ENCODE results near the gene PGM3. TPM values are rescaled to one million over a fixed set of nuclear protein-coding genes. Genes with fewer than 3 reads are reported as not detected.

Gene PGM3
- total RNA-seq, 2 donors from 2014 or later: 24.4 to 25.0 TPM

DNA sequence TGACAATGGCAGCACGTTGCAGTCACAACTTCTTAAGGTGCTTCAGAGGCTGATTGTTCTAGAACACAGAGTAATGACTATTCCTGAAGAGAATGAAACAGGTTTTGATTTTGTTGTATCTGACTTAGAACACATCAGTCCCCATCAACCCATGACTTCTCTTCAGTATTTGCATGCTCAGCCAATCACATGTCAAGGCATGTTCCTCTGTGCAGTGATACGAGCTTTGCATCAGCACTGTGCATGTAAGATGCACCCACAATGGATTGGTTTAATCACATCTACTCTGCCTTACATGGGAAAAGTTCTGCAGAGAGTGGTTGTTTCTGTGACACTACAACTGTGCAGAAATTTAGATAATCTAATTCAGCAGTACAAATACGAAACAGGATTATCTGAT, 54.3 kb downstream of the PGM3 start:
- no peaks in the 10 kb centered on the region for H3K9me3 Mint-ChIP-seq
- no peak overlapping the region for H3K27ac Mint-ChIP-seq
- no peak for ATAC-seq
- H3K36me3 Mint-ChIP-seq: peaks cover 0 to 17% of the 10 kb centered on the region in 2 donors
- no peak for DNase-seq (ENCODE audit: low spot score in 2 of 2)

DNA sequence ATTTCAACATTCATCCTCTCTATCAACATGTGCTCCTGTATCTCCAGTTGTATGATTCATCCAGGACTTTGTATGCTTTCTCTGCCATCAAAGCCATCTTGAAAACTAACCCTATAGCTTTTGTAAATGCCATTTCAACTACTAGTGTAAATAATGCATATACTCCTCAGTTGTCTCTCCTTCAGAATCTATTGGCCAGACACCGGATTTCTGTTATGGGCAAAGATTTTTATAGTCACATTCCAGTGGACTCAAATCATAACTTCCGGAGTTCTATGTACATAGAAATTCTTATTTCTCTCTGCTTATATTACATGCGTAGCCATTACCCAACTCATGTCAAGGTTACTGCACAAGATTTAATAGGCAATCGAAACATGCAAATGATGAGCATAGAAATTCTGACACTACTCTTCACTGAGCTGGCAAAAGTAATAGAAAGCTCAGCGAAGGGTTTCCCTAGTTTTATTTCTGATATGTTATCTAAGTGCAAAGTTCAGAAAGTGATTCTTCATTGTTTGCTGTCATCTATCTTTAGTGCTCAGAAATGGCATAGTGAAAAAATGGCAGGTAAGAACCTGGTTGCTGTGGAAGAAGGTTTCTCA, 54.8 kb downstream of the PGM3 start:
- ATAC-seq (no peak), DNase-seq (ENCODE audit: low spot score in 2 of 2) (no peak)
- no peak overlapping the region for H3K27ac Mint-ChIP-seq
- H3K36me3 Mint-ChIP-seq: peaks cover 0 to 11% of the 10 kb centered on the region in 2 donors
- no peaks in the 10 kb centered on the region for H3K9me3 Mint-ChIP-seq

DNA sequence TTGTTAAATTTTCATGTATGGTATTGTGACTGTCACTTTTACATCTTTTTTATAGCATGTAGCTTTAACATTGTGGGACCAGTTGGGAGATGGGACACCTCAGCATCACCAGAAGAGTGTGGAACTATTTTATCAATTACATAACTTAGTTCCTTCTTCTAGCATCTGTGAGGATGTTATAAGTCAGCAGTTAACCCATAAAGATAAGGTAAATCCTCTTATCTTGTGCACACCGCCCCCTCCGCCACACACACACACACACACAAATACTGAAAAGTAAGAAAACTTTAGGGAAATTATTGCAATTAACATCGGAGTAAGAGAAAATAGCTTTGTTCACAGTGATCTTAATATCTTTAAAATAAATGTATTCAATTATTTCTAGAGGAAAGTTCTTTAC, 60.9 kb downstream of the PGM3 start:
- ATAC-seq: no peak
- no peaks in the 10 kb centered on the region for H3K9me3 Mint-ChIP-seq
- no peaks in the 10 kb centered on the region for H3K36me3 Mint-ChIP-seq
- no peak for DNase-seq (ENCODE audit: low spot score in 2 of 2)
- H3K27ac Mint-ChIP-seq: no peak overlapping the region

DNA sequence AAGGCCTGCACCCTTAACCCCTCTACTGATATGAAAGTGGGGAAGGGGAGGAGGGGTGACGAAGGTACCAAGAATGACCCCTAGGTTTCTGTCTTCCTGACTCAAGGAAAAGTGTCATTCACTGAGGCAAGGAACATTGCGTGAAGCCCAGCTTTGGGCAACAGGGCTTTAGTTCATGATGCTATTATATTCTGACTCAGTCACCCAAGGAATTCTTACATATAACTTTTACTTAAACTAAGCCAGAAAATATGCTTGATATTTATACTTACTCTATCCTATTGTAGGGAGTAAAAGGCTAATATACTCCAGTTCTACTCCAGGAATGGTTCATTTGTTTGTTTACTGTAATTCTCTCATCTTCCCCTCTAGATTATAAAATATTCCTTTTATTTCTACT, 65.1 kb downstream of the PGM3 start:
- no peaks in the 10 kb centered on the region for H3K36me3 Mint-ChIP-seq
- DNase-seq (ENCODE audit: low spot score in 2 of 2): no peak
- H3K27ac Mint-ChIP-seq: no peak overlapping the region
- ATAC-seq: no peak
- no peaks in the 10 kb centered on the region for H3K9me3 Mint-ChIP-seq

DNA sequence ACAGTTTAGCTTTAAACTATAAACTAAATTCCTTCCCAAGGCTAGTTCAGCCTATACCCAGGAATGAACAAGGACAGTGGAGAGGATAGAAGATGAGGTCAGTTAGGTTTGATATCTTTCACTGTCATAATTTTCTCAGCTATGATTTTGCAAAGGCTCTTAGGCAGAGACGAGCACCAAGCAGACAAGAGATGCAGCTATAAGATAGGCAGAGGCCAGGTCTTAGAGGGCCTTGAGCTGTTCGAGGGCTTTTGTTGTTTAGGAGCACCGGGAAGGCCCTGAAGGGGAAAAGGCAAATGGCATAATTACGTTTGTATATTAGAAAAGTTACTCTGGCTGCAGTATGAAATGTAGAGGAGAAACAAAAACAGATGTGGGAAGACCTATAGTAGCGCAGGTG, 65.8 kb downstream of the PGM3 start:
- ATAC-seq (no peak), DNase-seq (ENCODE audit: low spot score in 2 of 2) (no peak)
- Mint-ChIP-seq H3K9me3 (no peaks in the 10 kb centered on the region), H3K36me3 (no peaks in the 10 kb centered on the region), H3K27ac (peak overlapping the region in 1 of 2 donors; percentile 16)

DNA sequence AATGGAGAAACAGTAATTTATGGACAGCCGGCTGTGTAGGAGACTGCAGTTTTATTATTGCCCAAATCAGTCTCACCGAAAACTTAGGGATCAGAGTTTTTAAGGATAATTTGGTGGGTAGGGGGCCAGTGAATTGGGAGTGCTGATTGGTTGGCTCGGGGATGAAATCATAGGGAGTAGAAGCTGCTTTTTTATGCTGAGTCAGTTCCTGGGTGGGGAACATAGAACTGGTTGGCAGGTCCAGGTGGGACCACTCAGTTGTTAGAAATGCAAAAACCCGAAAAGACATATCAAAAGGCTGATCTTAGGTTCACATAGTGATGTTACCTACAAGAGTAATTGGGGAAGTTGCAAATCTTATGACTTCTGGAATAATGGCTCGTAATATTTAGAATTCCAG, 66.3 kb downstream of the PGM3 start:
- Mint-ChIP-seq H3K36me3 (no peaks in the 10 kb centered on the region), H3K27ac (no peak overlapping the region), H3K9me3 (no peaks in the 10 kb centered on the region)
- DNase-seq (ENCODE audit: low spot score in 2 of 2) (no peak), ATAC-seq (no peak)

DNA sequence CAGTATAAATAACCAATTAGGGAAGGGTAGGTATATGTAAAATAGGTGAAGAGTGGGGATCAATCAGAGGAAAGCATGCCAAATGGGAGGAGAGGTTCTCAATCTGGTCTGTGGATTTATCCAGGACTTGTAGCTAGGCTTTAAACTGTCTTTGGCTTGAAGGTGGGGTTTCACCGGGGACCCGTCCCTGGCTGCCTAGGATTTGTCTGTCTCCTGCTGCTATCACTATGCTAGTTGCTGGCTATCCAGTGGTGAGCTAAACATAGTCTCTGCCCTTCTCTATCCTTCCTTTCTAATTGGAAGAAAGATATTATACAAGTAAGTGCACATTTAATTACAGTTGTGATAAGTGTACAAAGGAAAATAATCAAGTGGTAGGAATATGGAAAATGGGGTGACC, 66.8 kb downstream of the PGM3 start:
- Mint-ChIP-seq H3K36me3 (no peaks in the 10 kb centered on the region), H3K27ac (no peak overlapping the region), H3K9me3 (no peaks in the 10 kb centered on the region)
- DNase-seq (ENCODE audit: low spot score in 2 of 2) (no peak), ATAC-seq (no peak)

DNA sequence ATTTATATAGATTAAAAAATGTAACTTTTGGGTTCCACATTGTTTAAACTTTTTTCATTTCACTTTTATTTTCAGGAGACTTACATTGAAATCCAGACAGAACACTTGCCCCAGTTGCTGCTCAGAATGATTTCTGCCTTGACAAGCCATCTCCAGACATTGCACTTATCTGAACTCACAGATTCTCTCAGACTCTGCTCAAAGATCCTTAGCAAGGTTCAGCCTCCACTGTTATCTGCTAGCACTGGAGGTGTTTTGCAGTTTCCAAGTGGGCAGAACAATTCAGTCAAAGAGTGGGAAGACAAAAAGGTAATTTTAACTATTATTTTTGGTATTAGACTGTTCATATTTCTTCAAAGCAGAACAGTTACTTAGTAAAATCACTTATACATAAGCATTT, 67.6 kb downstream of the PGM3 start:
- H3K36me3 Mint-ChIP-seq: no peaks in the 10 kb centered on the region
- DNase-seq (ENCODE audit: low spot score in 2 of 2) (no peak), ATAC-seq (no peak)
- H3K9me3 Mint-ChIP-seq: no peaks in the 10 kb centered on the region
- H3K27ac Mint-ChIP-seq: no peak overlapping the region

DNA sequence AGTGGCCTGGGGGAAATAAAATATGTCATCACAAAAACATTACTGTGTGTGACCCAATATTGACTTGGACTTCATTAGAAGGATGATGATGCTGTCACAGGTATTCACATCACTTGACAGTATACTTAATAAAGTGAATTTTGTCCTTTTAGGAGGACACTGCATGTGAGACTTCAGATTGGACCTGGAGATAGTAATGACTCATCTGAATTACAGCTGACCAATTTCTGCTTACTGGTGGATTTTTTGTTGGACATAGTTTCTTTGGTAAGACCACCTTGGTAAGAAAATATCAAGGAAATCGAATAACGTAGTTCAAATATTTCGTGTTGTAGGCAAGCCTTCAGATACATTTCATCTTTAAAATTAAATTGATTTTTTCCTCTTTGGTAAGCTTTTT, 68.5 kb downstream of the PGM3 start:
- Mint-ChIP-seq H3K9me3 (no peaks in the 10 kb centered on the region), H3K36me3 (no peaks in the 10 kb centered on the region), H3K27ac (no peak overlapping the region)
- DNase-seq (ENCODE audit: low spot score in 2 of 2) (no peak), ATAC-seq (no peak)

DNA sequence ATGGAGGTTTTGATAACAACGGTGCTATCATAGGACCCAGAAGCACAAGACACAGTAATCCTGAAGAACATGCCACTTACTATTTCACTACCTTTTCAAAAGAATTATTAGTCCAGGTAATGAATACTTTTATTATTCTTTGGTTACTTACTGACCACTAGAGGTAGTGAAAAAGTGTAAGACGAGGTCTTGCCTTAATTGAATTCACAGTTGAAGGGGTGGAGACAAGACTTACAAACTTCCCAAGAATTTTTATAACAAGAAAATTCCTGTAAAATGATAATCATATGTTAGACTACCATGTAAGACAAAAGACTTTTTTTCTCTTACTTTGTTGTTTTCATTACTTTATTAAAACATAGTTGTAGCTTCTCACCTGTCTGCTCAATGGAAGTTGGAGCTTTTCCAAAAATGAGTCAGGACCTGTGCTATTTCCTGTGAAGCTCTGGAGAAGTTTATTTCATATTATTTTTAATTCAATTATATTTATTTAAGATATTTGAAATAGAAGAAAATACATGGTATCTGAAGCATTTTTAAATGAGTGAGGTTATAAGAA, 73.2 kb downstream of the PGM3 start:
- no peaks in the 10 kb centered on the region for H3K36me3 Mint-ChIP-seq
- no peaks in the 10 kb centered on the region for H3K9me3 Mint-ChIP-seq
- DNase-seq (ENCODE audit: low spot score in 2 of 2) (no peak), ATAC-seq (no peak)
- H3K27ac Mint-ChIP-seq: no peak overlapping the region

DNA sequence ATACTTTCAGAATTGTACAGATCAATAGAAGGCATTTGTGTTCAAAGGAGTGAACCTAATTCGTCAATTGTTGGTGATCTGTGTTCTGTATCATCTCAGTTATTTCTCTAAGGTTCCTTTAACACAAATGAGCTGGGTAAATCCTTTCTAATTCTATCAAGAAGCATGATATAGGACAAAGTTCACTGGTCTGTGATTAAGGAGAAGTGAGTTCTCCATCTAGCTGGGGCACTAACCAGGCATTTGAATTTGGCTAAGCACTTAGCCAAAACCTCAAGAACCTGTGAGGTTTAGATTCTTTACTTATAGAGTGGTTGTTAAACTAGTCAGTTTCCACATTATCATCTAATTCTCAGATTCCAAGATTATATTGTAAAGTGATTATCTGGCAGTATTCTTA, 75.3 kb downstream of the PGM3 start:
- ATAC-seq: no peak
- no peak overlapping the region for H3K27ac Mint-ChIP-seq
- H3K36me3 Mint-ChIP-seq: no peaks in the 10 kb centered on the region

More for the DNA sequence above, 75.3 kb downstream of the PGM3 start:
- no peak for DNase-seq (ENCODE audit: low spot score in 2 of 2)
- no peaks in the 10 kb centered on the region for H3K9me3 Mint-ChIP-seq

Other genes starting within 250 kb of the PGM3 start
- 10 to 100 TPM in 1 of 2 donors, 1 to 10 TPM in 1; 6.0 to 10.3 TPM for gene UBE3D, start 127.4 kb downstream of the PGM3 start, total RNA-seq
- 1 to 10 TPM; 7.4 to 9.5 TPM for gene DOP1A, start 125.6 kb downstream of the PGM3 start, total RNA-seq
- 1 to 10 TPM in 1 of 2 donors, under 1 TPM in 1; 0.77 to 2.3 TPM for gene RWDD2A, start 92 bp upstream of the PGM3 start, total RNA-seq
- not detected for gene ME1, start 237.8 kb upstream of the PGM3 start, total RNA-seq